Gastroesophageal sphincter (tissue), 3 donors: Measurements from ENCODE around the gene GALNT18.

Experiments
- EP300 ChIP-seq: sonication (generic); formaldehyde crosslinking; IDR thresholded peaks from one replicate; pipeline ENCODE4 v1.6.1; 2017; ENCODE audit warnings: antibody characterized with exemption, mild to moderate bottlenecking
- POLR2A ChIP-seq, 2 donors: fragments of 450-650 bp; IDR thresholded peaks; one replicate each; pipeline ENCODE4 v1.6.1; 2017; ENCODE audit warnings: antibody characterized with exemption in 2 of 2, mild to moderate bottlenecking in 2 of 2, moderate library complexity in 1 of 2
- POLR2AphosphoS5 ChIP-seq: sonication (generic); formaldehyde crosslinking; IDR thresholded peaks from one replicate; pipeline ENCODE4 v1.6.1; 2017; ENCODE audit warnings: antibody characterized with exemption
- TF ChIP-seq, protein P1 (sequence below), 4 experiments: fragments of 200-600 bp in 2 of 4; fragments of 450-650 bp in 2 of 4; sonication (generic) in 1 of 4; IDR thresholded peaks; one replicate each; pipeline ENCODE4 v1.5.1; 2017 to 2019; ENCODE audit warnings: antibody characterized with exemption in 4 of 4, mild to moderate bottlenecking in 2 of 4, moderate library complexity in 2 of 4

GRCh38 chr11:11567936-11568650, 53.7 kb downstream of the GALNT18 start:
- TF ChIP-seq, protein P1, sequence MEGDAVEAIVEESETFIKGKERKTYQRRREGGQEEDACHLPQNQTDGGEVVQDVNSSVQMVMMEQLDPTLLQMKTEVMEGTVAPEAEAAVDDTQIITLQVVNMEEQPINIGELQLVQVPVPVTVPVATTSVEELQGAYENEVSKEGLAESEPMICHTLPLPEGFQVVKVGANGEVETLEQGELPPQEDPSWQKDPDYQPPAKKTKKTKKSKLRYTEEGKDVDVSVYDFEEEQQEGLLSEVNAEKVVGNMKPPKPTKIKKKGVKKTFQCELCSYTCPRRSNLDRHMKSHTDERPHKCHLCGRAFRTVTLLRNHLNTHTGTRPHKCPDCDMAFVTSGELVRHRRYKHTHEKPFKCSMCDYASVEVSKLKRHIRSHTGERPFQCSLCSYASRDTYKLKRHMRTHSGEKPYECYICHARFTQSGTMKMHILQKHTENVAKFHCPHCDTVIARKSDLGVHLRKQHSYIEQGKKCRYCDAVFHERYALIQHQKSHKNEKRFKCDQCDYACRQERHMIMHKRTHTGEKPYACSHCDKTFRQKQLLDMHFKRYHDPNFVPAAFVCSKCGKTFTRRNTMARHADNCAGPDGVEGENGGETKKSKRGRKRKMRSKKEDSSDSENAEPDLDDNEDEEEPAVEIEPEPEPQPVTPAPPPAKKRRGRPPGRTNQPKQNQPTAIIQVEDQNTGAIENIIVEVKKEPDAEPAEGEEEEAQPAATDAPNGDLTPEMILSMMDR (IDR thresholded peaks at IDR 0.05): no peak
- TF ChIP-seq POLR2A (IDR thresholded peaks at IDR 0.05): no peak
- no peak for TF ChIP-seq EP300
- TF ChIP-seq POLR2AphosphoS5: no peak
